Measurements from ENCODE around the gene TSHZ2.

DNA sequence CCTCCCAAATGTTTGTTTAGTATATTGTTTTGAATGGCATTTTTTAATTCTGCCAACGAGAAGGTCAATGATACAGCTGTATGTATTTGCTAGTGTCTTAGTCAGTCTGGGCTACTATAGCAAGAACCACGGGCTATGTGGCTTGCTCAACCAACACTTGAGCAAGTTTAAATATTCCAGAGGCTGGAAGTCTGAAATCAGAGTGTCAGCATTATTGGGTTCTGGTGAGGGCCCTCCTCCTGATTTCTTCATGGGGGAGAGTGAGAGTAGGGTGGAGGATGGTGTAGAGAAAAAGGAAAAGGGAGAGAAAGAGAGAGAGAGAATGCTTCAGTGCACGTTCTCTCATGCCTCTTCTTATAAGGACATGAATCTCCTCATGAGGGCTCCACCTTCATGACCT lies 144.6 kb downstream of the TSHZ2 start:
- no peak for TF ChIP-seq POLR2A (IDR thresholded peaks at IDR 0.05)
- TF ChIP-seq, protein P1, sequence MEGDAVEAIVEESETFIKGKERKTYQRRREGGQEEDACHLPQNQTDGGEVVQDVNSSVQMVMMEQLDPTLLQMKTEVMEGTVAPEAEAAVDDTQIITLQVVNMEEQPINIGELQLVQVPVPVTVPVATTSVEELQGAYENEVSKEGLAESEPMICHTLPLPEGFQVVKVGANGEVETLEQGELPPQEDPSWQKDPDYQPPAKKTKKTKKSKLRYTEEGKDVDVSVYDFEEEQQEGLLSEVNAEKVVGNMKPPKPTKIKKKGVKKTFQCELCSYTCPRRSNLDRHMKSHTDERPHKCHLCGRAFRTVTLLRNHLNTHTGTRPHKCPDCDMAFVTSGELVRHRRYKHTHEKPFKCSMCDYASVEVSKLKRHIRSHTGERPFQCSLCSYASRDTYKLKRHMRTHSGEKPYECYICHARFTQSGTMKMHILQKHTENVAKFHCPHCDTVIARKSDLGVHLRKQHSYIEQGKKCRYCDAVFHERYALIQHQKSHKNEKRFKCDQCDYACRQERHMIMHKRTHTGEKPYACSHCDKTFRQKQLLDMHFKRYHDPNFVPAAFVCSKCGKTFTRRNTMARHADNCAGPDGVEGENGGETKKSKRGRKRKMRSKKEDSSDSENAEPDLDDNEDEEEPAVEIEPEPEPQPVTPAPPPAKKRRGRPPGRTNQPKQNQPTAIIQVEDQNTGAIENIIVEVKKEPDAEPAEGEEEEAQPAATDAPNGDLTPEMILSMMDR (IDR thresholded peaks at IDR 0.05) = no peak
